Measurements from ENCODE around the gene DYNC2LI1.

Gene DYNC2LI1

DNA sequence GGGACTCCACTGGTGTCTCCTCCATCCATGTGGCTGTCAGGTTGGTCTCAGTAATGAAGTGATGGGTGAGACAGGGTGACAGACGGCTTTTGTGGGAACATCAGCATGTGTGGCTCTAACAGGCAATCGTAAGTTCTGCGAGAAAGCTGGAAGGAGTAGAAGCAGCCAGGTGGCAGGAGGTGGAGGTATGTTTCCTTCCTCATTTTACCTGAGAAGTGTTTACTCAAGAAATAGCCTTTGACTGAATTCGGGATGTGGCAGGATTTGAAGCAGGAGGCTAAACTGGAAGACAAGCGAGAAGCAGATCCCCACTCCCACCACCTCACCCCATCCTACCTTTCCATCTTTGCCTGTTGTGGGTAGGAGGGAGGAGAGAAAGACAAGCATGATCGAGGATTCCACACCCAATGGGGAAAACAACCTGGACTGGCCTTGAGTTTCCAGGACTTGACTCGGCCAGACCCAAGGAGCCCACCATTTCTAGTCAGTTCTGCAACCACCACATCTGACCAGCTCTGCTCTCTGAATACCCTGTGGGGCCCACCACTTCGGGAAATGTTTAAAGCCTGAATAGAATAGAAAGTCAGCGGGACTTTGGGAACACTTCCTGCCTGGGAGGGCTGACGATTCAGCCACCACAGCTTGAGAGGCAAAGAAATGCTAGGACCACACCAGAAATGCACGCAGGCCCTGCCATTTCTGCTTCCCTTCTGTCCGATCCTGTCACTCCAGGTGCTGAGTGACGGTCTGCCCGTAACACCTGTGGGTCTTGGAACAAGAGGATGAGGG, 66.1 kb downstream of the DYNC2LI1 start:
- ATAC-seq, result no peak
- TF ChIP-seq GLIS3 (CRISPR knock-in tag; IDR thresholded peaks at IDR 0.05), result no peak
- TF ChIP-seq PPARA (CRISPR knock-in tag; IDR thresholded peaks at IDR 0.05; ENCODE audit: borderline replicate concordance), result no peak
- TF ChIP-seq BACH2 (CRISPR knock-in tag; IDR thresholded peaks at IDR 0.05; ENCODE audit: borderline replicate concordance), result no peak
- TF ChIP-seq ZNF565 (CRISPR knock-in tag; conservative IDR thresholded peaks at IDR 0.05; ENCODE audit: low read depth), result no peak
- TF ChIP-seq ISL1 (CRISPR knock-in tag; IDR thresholded peaks at IDR 0.05), result no peak
- TF ChIP-seq ZNF70 (CRISPR knock-in tag; IDR thresholded peaks at IDR 0.05), result no peak
- no peak for TF ChIP-seq POU6F1 (CRISPR knock-in tag; IDR thresholded peaks at IDR 0.05; ENCODE audit: borderline replicate concordance, low read depth)
- TF ChIP-seq ESRRG (CRISPR knock-in tag; IDR thresholded peaks at IDR 0.05), result no peak
- TF ChIP-seq TSHZ2 (CRISPR knock-in tag; IDR thresholded peaks at IDR 0.05), result no peak
- TF ChIP-seq, protein P1, sequence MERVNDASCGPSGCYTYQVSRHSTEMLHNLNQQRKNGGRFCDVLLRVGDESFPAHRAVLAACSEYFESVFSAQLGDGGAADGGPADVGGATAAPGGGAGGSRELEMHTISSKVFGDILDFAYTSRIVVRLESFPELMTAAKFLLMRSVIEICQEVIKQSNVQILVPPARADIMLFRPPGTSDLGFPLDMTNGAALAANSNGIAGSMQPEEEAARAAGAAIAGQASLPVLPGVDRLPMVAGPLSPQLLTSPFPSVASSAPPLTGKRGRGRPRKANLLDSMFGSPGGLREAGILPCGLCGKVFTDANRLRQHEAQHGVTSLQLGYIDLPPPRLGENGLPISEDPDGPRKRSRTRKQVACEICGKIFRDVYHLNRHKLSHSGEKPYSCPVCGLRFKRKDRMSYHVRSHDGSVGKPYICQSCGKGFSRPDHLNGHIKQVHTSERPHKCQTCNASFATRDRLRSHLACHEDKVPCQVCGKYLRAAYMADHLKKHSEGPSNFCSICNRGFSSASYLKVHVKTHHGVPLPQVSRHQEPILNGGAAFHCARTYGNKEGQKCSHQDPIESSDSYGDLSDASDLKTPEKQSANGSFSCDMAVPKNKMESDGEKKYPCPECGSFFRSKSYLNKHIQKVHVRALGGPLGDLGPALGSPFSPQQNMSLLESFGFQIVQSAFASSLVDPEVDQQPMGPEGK (CRISPR knock-in tag; IDR thresholded peaks at IDR 0.05; ENCODE audit: borderline replicate concordance), result no peak

- no peak; the same call in 2 of the 3 replicates for ATAC-seq
- TF ChIP-seq, protein P1 (CRISPR knock-in tag; IDR thresholded peaks at IDR 0.05; ENCODE audit: borderline replicate concordance), result no peak
- no peak for TF ChIP-seq ZC3H10 (CRISPR knock-in tag; IDR thresholded peaks at IDR 0.05)
- TF ChIP-seq ISL1 (CRISPR knock-in tag; IDR thresholded peaks at IDR 0.05), result no peak
- TF ChIP-seq ZNF565 (CRISPR knock-in tag; conservative IDR thresholded peaks at IDR 0.05; ENCODE audit: low read depth), result no peak
- no peak for TF ChIP-seq ZFP3 (CRISPR knock-in tag; IDR thresholded peaks at IDR 0.05)
These were observed 67.1 kb downstream of the DYNC2LI1 start for GRCh38 chr2:43840965-43841364.

DNA sequence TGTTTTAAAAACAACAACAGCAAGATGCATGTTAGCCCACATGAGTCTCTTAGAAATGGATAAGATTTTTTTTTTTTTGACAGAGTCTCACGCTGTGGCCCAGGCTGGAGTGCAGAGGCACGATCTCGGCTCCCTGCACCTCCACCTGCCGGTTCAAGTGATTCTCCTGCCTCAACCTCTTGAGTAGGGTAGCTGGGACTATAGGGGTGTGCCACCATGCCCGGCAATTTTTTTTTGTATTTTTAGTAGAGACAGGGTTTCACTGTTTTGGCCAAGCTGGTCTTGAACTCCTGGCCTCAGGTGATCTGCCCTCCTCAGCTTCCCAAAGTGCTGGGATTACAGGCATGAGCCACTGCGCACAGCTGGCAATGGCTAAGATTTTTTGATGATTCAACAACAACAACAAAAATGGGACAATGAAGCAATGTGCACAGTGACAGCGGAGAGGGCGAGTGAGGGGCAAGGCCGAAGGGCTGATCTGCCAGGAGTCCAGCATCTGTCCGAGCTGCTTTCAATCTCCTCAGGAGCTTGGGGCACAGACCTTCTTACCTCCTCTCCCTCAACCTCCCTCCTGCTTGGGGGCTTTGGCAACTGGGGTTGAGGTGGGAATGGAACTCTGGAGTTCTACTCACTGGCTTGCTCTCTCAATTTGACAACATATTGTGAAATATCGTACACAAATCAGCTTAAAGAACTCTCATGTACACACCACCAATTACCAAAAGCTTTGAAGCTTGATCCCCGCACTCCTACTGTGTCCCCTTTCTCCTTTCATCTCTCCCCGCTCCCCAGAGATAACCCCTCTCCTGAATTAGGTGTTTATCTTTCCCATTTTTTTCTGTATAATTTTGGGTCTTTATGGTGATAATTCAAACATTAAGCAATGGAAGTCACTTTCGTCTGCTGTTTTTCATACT, 68.4 kb downstream of the DYNC2LI1 start:
- ATAC-seq, result no peak
- TF ChIP-seq, protein P2, sequence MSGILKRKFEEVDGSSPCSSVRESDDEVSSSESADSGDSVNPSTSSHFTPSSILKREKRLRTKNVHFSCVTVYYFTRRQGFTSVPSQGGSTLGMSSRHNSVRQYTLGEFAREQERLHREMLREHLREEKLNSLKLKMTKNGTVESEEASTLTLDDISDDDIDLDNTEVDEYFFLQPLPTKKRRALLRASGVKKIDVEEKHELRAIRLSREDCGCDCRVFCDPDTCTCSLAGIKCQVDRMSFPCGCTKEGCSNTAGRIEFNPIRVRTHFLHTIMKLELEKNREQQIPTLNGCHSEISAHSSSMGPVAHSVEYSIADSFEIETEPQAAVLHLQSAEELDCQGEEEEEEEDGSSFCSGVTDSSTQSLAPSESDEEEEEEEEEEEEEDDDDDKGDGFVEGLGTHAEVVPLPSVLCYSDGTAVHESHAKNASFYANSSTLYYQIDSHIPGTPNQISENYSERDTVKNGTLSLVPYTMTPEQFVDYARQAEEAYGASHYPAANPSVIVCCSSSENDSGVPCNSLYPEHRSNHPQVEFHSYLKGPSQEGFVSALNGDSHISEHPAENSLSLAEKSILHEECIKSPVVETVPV (CRISPR knock-in tag; IDR thresholded peaks at IDR 0.05), result no peak
- no peak for TF ChIP-seq ZNF8 (CRISPR knock-in tag; IDR thresholded peaks at IDR 0.05)
- TF ChIP-seq RARB (CRISPR knock-in tag; IDR thresholded peaks at IDR 0.05), result no peak
- TF ChIP-seq, protein P1 (CRISPR knock-in tag; IDR thresholded peaks at IDR 0.05; ENCODE audit: borderline replicate concordance), result no peak
- TF ChIP-seq CSDC2 (CRISPR knock-in tag; IDR thresholded peaks at IDR 0.05), result no peak
- no peak for TF ChIP-seq ZFP3 (CRISPR knock-in tag; IDR thresholded peaks at IDR 0.05)
- no peak for TF ChIP-seq ZC3H10 (CRISPR knock-in tag; IDR thresholded peaks at IDR 0.05)
- no peak for TF ChIP-seq SNAI2 (CRISPR knock-in tag; IDR thresholded peaks at IDR 0.05)
- no peak for TF ChIP-seq BACH2 (CRISPR knock-in tag; IDR thresholded peaks at IDR 0.05; ENCODE audit: borderline replicate concordance)
- no peak for TF ChIP-seq TCF4 (CRISPR knock-in tag; IDR thresholded peaks at IDR 0.05; ENCODE audit: borderline replicate concordance)
- TF ChIP-seq CREB5 (CRISPR knock-in tag; IDR thresholded peaks at IDR 0.05; ENCODE audit: low read depth), result no peak
- TF ChIP-seq ZNF565 (CRISPR knock-in tag; conservative IDR thresholded peaks at IDR 0.05; ENCODE audit: low read depth), result no peak
